MM.1S (cell line): ENCODE data around the gene SLC5A6.

Experiments
- CTCF ChIP-seq: fragments of 300-600 bp; sonication (generic); IDR thresholded peaks from 2 replicates; pipeline ENCODE4 v1.5.1; 2016; ENCODE audit warnings: antibody characterized with exemption, low read length, mixed read lengths
- EZH2 ChIP-seq: fragments of 300-600 bp; sonication (generic); optimal IDR thresholded peaks from 2 replicates; pipeline ENCODE3; 2017; ENCODE audit warnings: low read depth, mild to moderate bottlenecking, antibody characterized with exemption, low read length, mixed read lengths
- EZH2phosphoT487 ChIP-seq: fragments of 300-600 bp; sonication (generic); IDR thresholded peaks from 2 replicates; pipeline ENCODE4 v1.6.1; 2018; ENCODE audit warnings: antibody characterized with exemption, low read length

DNA sequence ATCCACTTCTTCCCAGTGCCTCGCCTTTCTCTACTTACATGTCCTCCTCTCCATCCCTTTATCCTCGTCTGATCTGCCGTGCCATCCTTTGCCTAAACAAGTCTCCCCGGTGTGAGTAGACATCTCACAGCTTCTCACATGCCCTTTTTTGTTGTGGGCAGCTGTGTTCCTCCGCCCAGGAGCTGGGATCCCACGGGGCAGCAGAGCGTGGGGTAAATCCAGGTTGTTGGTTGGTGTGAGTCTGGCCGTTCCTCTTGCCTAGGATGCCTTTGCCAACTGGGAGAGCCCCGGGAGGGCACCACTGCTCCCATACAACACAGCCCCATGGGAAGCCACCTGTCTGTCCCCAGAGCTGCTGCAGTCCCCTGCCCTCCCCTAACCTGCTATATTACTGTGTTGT is 28.3 kb upstream of the SLC5A6 start:
- no peak for TF ChIP-seq CTCF
- no peak for TF ChIP-seq EZH2phosphoT487
- no peak for TF ChIP-seq EZH2
